Spleen (tissue), 7 donors: ENCODE data around the gene CSHL1.
"Not testable (repeated sequence)": the region's sequence is repeated elsewhere in the genome, so short reads cannot be mapped to it uniquely, and the experiment has no call there.

ENCODE experiments used
- CTCF ChIP-seq, 11 experiments: fragments of 200-600 bp in 7 of 11; fragments of 450-650 bp in 4 of 11; sonication (generic) in 4 of 11; IDR thresholded peaks in 8 of 11; conservative IDR thresholded peaks in 3 of 11; 1 replicate in 7 of 11; 2 replicates in 4 of 11; pipeline versions ENCODE4 v1.4.0 to v1.8.0; 2016 to 2021; ENCODE audit warnings: antibody characterized with exemption in 11 of 11, inconsistent platforms in 4 of 11, mild to moderate bottlenecking in 1 of 11
- POLR2A ChIP-seq, 3 donors: fragments of 450-650 bp; IDR thresholded peaks; one replicate each; pipeline ENCODE4 v1.5.1; 2017; ENCODE audit warnings: antibody characterized with exemption in 3 of 3, mild to moderate bottlenecking in 1 of 3
- donor health status: DM: no; HTN: no; CAD: no; lungs with moderate emphysema.
- donor health status: DM: no; HTN: no; CAD: no.
- donor health status: DM: no; HTN: no; CAD: no.

GRCh38 chr17:63918789-63919305 lies 7.8 kb upstream of the CSHL1 start, which contains the start of gene GH1:
- TF ChIP-seq POLR2A (IDR thresholded peaks at IDR 0.05); CTCF (IDR thresholded peaks at IDR 0.05 in 8 of 11, conservative IDR thresholded peaks at IDR 0.05 in 3 of 11): not testable (repeated sequence)
